Esophagus muscularis mucosa (tissue), 4 donors: ENCODE results near the gene BEST4. TPM values are rescaled to one million over a fixed set of nuclear protein-coding genes. Genes with fewer than 3 reads are reported as not detected.

Experiments used
- DNase-seq: peaks from one replicate; pipeline ENCODE4 v3.0.0-alpha.2; 2017; ENCODE audit errors: extremely low spot score
- H3K27ac ChIP-seq, 4 donors: fragments of 200-600 bp; sonication (generic); replicated peaks in 1 of 4; 1 replicate in 3 of 4; 2 replicates in 1 of 4; pipeline ENCODE4 v1.5.1; 2016 to 2019; ENCODE audit warnings: mild to moderate bottlenecking in 1 of 4
- H3K27me3 ChIP-seq, 4 donors: fragments of 200-600 bp; sonication (generic); one replicate each; pipeline versions ENCODE4 v1.5.1 to v1.6.0; 2016 to 2019
- H3K36me3 ChIP-seq, 4 donors: fragments of 200-600 bp; sonication (generic); one replicate each; pipeline ENCODE4 v1.5.1; 2016 to 2019
- H3K4me1 ChIP-seq, 4 donors: fragments of 200-600 bp; sonication (generic); one replicate each; pipeline ENCODE4 v1.5.1; 2016 to 2019
- H3K4me3 ChIP-seq, 4 donors: fragments of 200-600 bp; sonication (generic); 1 replicate in 2 of 4; 2 replicates in 2 of 4; pipeline ENCODE4 v1.5.1; 2016 to 2019; ENCODE audit warnings: mild to moderate bottlenecking in 4 of 4, moderate library complexity in 1 of 4
- H3K9me3 ChIP-seq, 4 donors: fragments of 200-600 bp; sonication (generic); 1 replicate in 3 of 4; 2 replicates in 1 of 4; pipeline ENCODE4 v1.5.1; 2016 to 2019
- EP300 ChIP-seq: sonication (generic); formaldehyde crosslinking; IDR thresholded peaks from one replicate; pipeline ENCODE4 v1.6.1; 2017; ENCODE audit warnings: antibody characterized with exemption
- POLR2A ChIP-seq: fragments of 450-650 bp; IDR thresholded peaks from one replicate; pipeline ENCODE4 v1.6.1; 2017; ENCODE audit warnings: antibody characterized with exemption, moderate library complexity, mild to moderate bottlenecking, low read depth
- POLR2AphosphoS5 ChIP-seq, 2 donors: sonication (generic); formaldehyde crosslinking; IDR thresholded peaks; one replicate each; pipeline ENCODE4 v1.6.1; 2017; ENCODE audit warnings: antibody characterized with exemption in 2 of 2
- WGBS: methylation state at CpG from one replicate; pipeline ENCODE4 v1.1.5; 2018; 5-methylcytosine and 5-hydroxymethylcytosine counted together
- intact Hi-C: fragments of 100-400 bp; cut with DNase I; formaldehyde crosslinking; loops from one replicate; pipeline ENCODE4 v1.15.1; 2023
- total RNA-seq, 4 donors: library from RNA; depleted of rRNA; stranded (reverse); fragments of >200 nt; gene quantifications; one replicate each; pipeline versions ENCODE4 v1.1.0 to v1.2.1, GENCODE V29; 2016
- TF ChIP-seq, protein P1 (sequence below), 3 experiments: fragments of 200-600 bp in 2 of 3; fragments of 450-650 bp in 1 of 3; sonication (generic) in 2 of 3; IDR thresholded peaks; one replicate each; pipeline ENCODE4 v1.5.1; 2017 to 2019; ENCODE audit warnings: antibody characterized with exemption in 3 of 3, mild to moderate bottlenecking in 2 of 3, moderate library complexity in 1 of 3

The BEST4 gene
- total RNA-seq, 4 donors from 2014 or later: 0.29 TPM; not detected in 3

DNA sequence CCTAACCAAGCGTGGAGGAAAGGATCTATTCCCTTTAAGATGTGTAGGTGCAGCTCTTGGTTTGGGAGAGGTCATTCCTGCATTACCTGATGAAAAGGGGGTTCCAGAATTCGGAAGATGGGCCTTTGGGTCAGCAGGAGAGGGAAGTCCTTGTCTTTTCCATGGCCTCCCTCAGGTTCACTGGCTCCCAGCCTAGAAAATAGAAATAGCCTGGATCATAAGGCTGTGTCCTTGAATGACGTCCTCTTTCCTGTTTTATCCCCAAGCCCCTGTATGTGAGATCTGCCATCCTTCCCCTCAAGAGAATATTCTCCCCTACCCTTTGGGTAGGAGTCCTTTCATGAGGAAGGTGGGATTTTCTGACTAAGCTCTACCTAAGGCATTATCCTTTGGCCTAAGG lies 27.1 kb downstream of the BEST4 start:
- H3K4me3 ChIP-seq: no peak overlapping the region
- no peaks in the 10 kb centered on the region for H3K9me3 ChIP-seq
- no peaks in the 10 kb centered on the region for H3K4me1 ChIP-seq
- no peak for DNase-seq
- TF ChIP-seq EP300: no peak
- no peak for TF ChIP-seq POLR2AphosphoS5 (IDR thresholded peaks at IDR 0.05)
- no peak for TF ChIP-seq POLR2A
- TF ChIP-seq, protein P1, sequence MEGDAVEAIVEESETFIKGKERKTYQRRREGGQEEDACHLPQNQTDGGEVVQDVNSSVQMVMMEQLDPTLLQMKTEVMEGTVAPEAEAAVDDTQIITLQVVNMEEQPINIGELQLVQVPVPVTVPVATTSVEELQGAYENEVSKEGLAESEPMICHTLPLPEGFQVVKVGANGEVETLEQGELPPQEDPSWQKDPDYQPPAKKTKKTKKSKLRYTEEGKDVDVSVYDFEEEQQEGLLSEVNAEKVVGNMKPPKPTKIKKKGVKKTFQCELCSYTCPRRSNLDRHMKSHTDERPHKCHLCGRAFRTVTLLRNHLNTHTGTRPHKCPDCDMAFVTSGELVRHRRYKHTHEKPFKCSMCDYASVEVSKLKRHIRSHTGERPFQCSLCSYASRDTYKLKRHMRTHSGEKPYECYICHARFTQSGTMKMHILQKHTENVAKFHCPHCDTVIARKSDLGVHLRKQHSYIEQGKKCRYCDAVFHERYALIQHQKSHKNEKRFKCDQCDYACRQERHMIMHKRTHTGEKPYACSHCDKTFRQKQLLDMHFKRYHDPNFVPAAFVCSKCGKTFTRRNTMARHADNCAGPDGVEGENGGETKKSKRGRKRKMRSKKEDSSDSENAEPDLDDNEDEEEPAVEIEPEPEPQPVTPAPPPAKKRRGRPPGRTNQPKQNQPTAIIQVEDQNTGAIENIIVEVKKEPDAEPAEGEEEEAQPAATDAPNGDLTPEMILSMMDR (IDR thresholded peaks at IDR 0.05): no peak
- intact Hi-C loops: no loop called here
- no peak overlapping the region for H3K27ac ChIP-seq
- H3K27me3 ChIP-seq: no peaks in the 10 kb centered on the region
- WGBS: 93% methylated on average over 3 of the region's 3 CpGs
- H3K36me3 ChIP-seq: peaks cover 0 to 21% (median 0%) of the 10 kb centered on the region in 4 donors

DNA sequence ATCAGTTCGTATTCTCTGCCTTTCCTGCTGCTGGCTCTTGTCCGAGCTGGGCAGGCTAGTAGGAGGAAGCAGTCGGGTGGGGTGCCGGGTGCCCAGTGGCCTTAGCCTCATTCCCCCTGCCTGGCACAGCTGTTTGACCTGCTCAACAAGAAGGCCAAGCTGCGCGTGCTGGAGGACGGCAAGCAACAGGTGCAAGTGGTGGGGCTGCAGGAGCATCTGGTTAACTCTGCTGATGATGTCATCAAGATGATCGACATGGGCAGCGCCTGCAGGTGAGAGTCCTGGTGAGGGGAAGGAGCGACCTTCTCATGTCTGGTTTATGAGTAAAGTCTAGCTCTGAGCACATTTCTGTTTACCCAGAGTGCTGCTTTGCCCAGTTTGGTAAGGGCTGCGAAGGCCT lies 28.9 kb downstream of the BEST4 start:
- Histone ChIP-seq H3K27me3 (no peaks in the 10 kb centered on the region), H3K27ac (no peak overlapping the region), H3K4me1 (no peaks in the 10 kb centered on the region), H3K36me3 (peaks cover 0 to 22% (median 0%) of the 10 kb centered on the region in 4 donors), H3K4me3 (no peak overlapping the region), H3K9me3 (no peaks in the 10 kb centered on the region)
- DNase-seq: no peak
- TF ChIP-seq POLR2AphosphoS5 (IDR thresholded peaks at IDR 0.05): no peak
- TF ChIP-seq, protein P1 (IDR thresholded peaks at IDR 0.05): no peak
- no peak for TF ChIP-seq POLR2A
- no peak for TF ChIP-seq EP300
- intact Hi-C loops: no loop called here
- WGBS: 83% methylated on average over 10 of the region's 11 CpGs

DNA sequence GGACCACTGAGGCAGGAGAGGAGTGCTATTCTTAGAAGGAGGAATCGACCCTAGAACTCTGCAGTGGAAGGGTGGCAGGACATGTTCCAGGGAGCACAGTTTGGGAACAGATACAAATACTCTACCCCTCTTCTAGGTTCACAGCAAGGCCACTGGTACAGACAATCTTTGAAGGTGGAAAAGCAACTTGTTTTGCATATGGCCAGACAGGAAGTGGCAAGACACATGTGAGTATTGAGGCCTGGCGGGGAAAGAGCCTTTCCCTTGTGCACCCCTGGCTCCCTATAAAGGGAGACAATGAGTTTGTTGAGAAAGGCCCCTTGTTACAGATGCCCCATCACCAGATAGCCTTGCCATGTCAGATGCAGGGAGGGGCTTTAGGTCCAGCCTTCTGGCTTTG lies 30.6 kb downstream of the BEST4 start:
- Histone ChIP-seq H3K4me3 (no peak overlapping the region), H3K4me1 (no peaks in the 10 kb centered on the region), H3K27me3 (no peaks in the 10 kb centered on the region), H3K27ac (no peak overlapping the region), H3K9me3 (no peaks in the 10 kb centered on the region), H3K36me3 (peaks cover 0 to 21% (median 0%) of the 10 kb centered on the region in 4 donors)
- 92% methylated on average over 2 of the region's 2 CpGs for WGBS
- TF ChIP-seq EP300 (no peak), POLR2A (no peak), POLR2AphosphoS5 (IDR thresholded peaks at IDR 0.05) (no peak)
- TF ChIP-seq, protein P1 (IDR thresholded peaks at IDR 0.05): no peak
- intact Hi-C loops: no loop called here
- no peak for DNase-seq

DNA sequence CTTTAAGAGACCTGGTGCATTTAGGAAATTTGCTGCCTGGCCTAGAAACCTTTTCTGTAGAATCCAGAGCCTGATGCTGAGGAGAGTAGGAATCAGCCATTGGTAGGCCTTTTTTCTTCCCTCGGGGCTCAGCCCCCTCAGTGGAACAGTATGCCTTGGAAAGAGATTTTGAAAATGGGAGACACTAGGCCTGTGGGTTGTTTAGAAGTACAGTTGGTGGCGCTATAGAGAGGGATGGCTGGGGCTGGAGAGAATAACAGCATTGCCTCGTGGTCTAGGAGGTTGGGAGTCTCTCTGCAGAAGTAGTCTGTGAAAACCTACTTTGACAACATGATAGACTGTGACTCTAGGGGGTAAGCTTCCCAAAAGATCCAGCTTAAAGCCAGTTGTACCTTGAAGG lies 40.1 kb downstream of the BEST4 start:
- WGBS: 95% methylated on average over 3 of the region's 3 CpGs
- TF ChIP-seq, protein P1 (IDR thresholded peaks at IDR 0.05): no peak
- TF ChIP-seq POLR2AphosphoS5 (IDR thresholded peaks at IDR 0.05) (no peak), EP300 (no peak), POLR2A (no peak)
- no peak for DNase-seq
- Histone ChIP-seq H3K9me3 (no peaks in the 10 kb centered on the region), H3K27me3 (no peaks in the 10 kb centered on the region), H3K36me3 (peaks cover 0 to 3% (median 0%) of the 10 kb centered on the region in 4 donors), H3K27ac (no peak overlapping the region), H3K4me3 (no peak overlapping the region), H3K4me1 (no peaks in the 10 kb centered on the region)
- intact Hi-C loops: no loop called here

DNA sequence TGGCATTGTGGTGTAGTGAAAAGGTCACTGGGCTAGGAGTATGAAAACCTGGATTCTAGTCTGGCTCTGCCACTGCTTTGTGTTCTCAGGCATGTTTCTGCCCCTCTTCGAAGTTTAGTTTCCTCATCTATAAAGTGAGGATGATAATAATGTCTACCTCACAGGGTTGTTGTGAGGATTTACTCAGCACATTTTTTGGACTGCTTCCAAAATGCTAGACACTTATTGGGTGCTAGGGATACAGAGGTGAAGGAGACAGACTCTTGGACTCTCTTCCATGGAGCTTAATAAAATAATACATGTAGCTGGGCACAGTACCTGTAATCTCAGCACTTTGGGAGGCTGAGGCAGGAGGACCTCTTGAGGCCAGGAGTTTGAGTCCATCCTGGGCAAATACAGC lies 44.8 kb downstream of the BEST4 start:
- no peak overlapping the region for H3K4me3 ChIP-seq
- DNase-seq: no peak
- H3K36me3 ChIP-seq: no peaks in the 10 kb centered on the region
- H3K9me3 ChIP-seq: no peaks in the 10 kb centered on the region
- intact Hi-C loops: no loop called here
- H3K4me1 ChIP-seq: peaks cover 9 to 12% (median 10%) of the 10 kb centered on the region in 4 donors
- no peaks in the 10 kb centered on the region for H3K27me3 ChIP-seq
- TF ChIP-seq, protein P1 (IDR thresholded peaks at IDR 0.05): no peak
- TF ChIP-seq EP300 (no peak), POLR2A (no peak), POLR2AphosphoS5 (IDR thresholded peaks at IDR 0.05) (no peak)
- WGBS: 50% methylated on average over 1 of the region's 1 CpG
- no peak overlapping the region for H3K27ac ChIP-seq
